HG03457 (cell line): ENCODE data around the gene C8B.

Experiments used
- ATAC-seq: cut with Tn5 transposase; IDR thresholded peaks from one replicate; pipeline ENCODE4 v1.9.1; 2021; ENCODE audit warnings: moderate number of reproducible peaks; ENCODE audit not compliant: unreplicated experiment

Gene C8B

GRCh38 chr1:56934430-56935060 lies 31.3 kb downstream of the C8B start:
- no peak for ATAC-seq

- no peak for ATAC-seq
Observed at GRCh38 chr1:56933606-56934005, 32.2 kb downstream of the C8B start.

GRCh38 chr1:56933161-56933560 lies 32.7 kb downstream of the C8B start:
- no peak for ATAC-seq

GRCh38 chr1:56931686-56932085 lies 34.1 kb downstream of the C8B start:
- ATAC-seq = no peak

GRCh38 chr1:56931211-56931610 lies 34.6 kb downstream of the C8B start:
- ATAC-seq = no peak

GRCh38 chr1:56929492-56929891 lies 36.3 kb downstream of the C8B start:
- ATAC-seq = no peak

GRCh38 chr1:56927986-56928385 lies 37.8 kb downstream of the C8B start:
- ATAC-seq = no peak

- ATAC-seq = no peak
Observed at GRCh38 chr1:56927171-56927570, 38.6 kb downstream of the C8B start.

GRCh38 chr1:56925193-56925592 lies 40.6 kb downstream of the C8B start:
- no peak for ATAC-seq

GRCh38 chr1:56924116-56924515 lies 41.7 kb downstream of the C8B start:
- ATAC-seq = no peak

- ATAC-seq = no peak
Observed at GRCh38 chr1:56923201-56923600, 42.6 kb downstream of the C8B start.

GRCh38 chr1:56922507-56922906 lies 43.3 kb downstream of the C8B start:
- no peak for ATAC-seq

- no peak for ATAC-seq
Observed at GRCh38 chr1:56922070-56922469, 43.7 kb downstream of the C8B start.

- no peak for ATAC-seq
Observed at GRCh38 chr1:56921479-56921878, 44.3 kb downstream of the C8B start.

GRCh38 chr1:56920591-56921001 lies 45.2 kb downstream of the C8B start:
- no peak for ATAC-seq

- ATAC-seq = no peak
Observed at GRCh38 chr1:56917356-56917755, 48.5 kb downstream of the C8B start.

- ATAC-seq = no peak
Observed at GRCh38 chr1:56916630-56917029, 49.2 kb downstream of the C8B start.

GRCh38 chr1:56915960-56916359 lies 49.9 kb downstream of the C8B start:
- ATAC-seq = no peak

- ATAC-seq = no peak
Observed at GRCh38 chr1:56912325-56912724, 53.5 kb downstream of the C8B start.

- ATAC-seq = no peak
Observed at GRCh38 chr1:56911098-56911938, 54.5 kb downstream of the C8B start.

GRCh38 chr1:56910441-56910985 lies 55.3 kb downstream of the C8B start:
- no peak for ATAC-seq

- no peak for ATAC-seq
Observed at GRCh38 chr1:56908619-56909221, 57.1 kb downstream of the C8B start.
